GM23338 (cell line): Measurements from ENCODE around the gene PERCC1. TPM values are rescaled to one million over a fixed set of nuclear protein-coding genes. Genes with fewer than 3 reads are reported as not detected.

Source experiments
- ATAC-seq: fragments of 200-7000 bp; cut with Tn5 transposase; 3 replicates; pipeline ENCODE4 v1.9.1; 2020
- DNase-seq: peaks from one replicate; pipeline ENCODE4 v3.0.0-alpha.2; 2015; ENCODE audit warnings: low spot score
- H2AFZ ChIP-seq: fragments of 200-600 bp; sonication (generic); 2 replicates; pipeline ENCODE4 v1.8.0; 2016; ENCODE audit warnings: antibody characterized with exemption, mild to moderate bottlenecking, moderate library complexity
- H3F3A ChIP-seq: fragments of 200-600 bp; sonication (generic); replicated peaks from 2 replicates; pipeline ENCODE4 v1.8.0; 2017; ENCODE audit warnings: antibody characterized with exemption, mixed run types, low read depth
- H3K27ac ChIP-seq: fragments of 200-600 bp; sonication (generic); 2 replicates; pipeline ENCODE4 v1.6.1; 2016; ENCODE audit warnings: low read depth
- H3K27me3 ChIP-seq: fragments of 200-600 bp; sonication (generic); 2 replicates; pipeline ENCODE4 v1.8.0; 2016; ENCODE audit warnings: mild to moderate bottlenecking, mixed run types, moderate library complexity; ENCODE audit not compliant: insufficient read depth
- H3K36me3 ChIP-seq: fragments of 200-600 bp; sonication (generic); 2 replicates; pipeline ENCODE4 v1.8.0; 2016; ENCODE audit warnings: mild to moderate bottlenecking; ENCODE audit not compliant: insufficient read depth
- H3K4me1 ChIP-seq: fragments of 200-600 bp; sonication (generic); 2 replicates; pipeline ENCODE4 v1.8.0; 2016; ENCODE audit warnings: mild to moderate bottlenecking, moderate library complexity; ENCODE audit not compliant: insufficient read depth
- H3K4me2 ChIP-seq: fragments of 200-600 bp; sonication (generic); 2 replicates; pipeline ENCODE4 v1.7.1; 2017; ENCODE audit warnings: mixed run types
- H3K4me3 ChIP-seq: fragments of 200-600 bp; sonication (generic); 2 replicates; pipeline ENCODE4 v1.6.1; 2016; ENCODE audit warnings: mixed run types
- H3K79me2 ChIP-seq: fragments of 200-600 bp; sonication (generic); replicated peaks from 2 replicates; pipeline ENCODE4 v1.8.0; 2017; ENCODE audit warnings: mild to moderate bottlenecking; ENCODE audit not compliant: insufficient read depth
- H3K9me2 ChIP-seq: fragments of 200-600 bp; sonication (generic); 2 replicates; pipeline ENCODE4 v1.8.0; 2017; ENCODE audit not compliant: insufficient read depth
- H4K20me1 ChIP-seq: fragments of 200-600 bp; sonication (generic); replicated peaks from 2 replicates; pipeline ENCODE4 v1.8.0; 2017; ENCODE audit warnings: mild to moderate bottlenecking; ENCODE audit not compliant: insufficient read depth
- H3K27ac Mint-ChIP-seq: 2 replicates; pipeline ENCODE4 v1.8.0; 2020; ENCODE audit warnings: inconsistent platforms, mild to moderate bottlenecking, moderate library complexity, mixed read lengths
- H3K27me3 Mint-ChIP-seq: 3 replicates; pipeline ENCODE4 v1.8.0; 2022; ENCODE audit warnings: low read depth, mild to moderate bottlenecking, moderate library complexity, mixed read lengths, inconsistent platforms; ENCODE audit not compliant: insufficient read depth, poor library complexity
- H3K36me3 Mint-ChIP-seq: 3 replicates; pipeline ENCODE4 v1.8.0; 2021; ENCODE audit warnings: low read depth, mild to moderate bottlenecking, inconsistent platforms, moderate library complexity, mixed read lengths
- H3K4me1 Mint-ChIP-seq: 3 replicates; pipeline ENCODE4 v1.8.0; 2020; ENCODE audit warnings: mild to moderate bottlenecking, inconsistent platforms, mixed read lengths
- H3K4me3 Mint-ChIP-seq: 3 replicates; pipeline ENCODE4 v1.8.0; 2021; ENCODE audit warnings: moderate library complexity, mild to moderate bottlenecking, inconsistent platforms, mixed read lengths
- H3K9me3 Mint-ChIP-seq: 3 replicates; pipeline ENCODE4 v1.8.0; 2020; ENCODE audit warnings: moderate library complexity, mild to moderate bottlenecking, inconsistent platforms, mixed read lengths
- CREB1 ChIP-seq: fragments of 250-450 bp; sonication (Bioruptor Pico); IDR thresholded peaks from 2 replicates; pipeline ENCODE4 v1.5.0; 2020; ENCODE audit warnings: low read depth, mild to moderate bottlenecking, moderate library complexity
- CTCF ChIP-seq, 2 experiments: fragments of 200-600 bp in 1 of 2; sonication (generic) in 1 of 2; conservative IDR thresholded peaks; 2 replicates each; pipeline versions ENCODE4 v1.5.1 to v1.6.1; 2016 to 2017; ENCODE audit warnings: antibody characterized with exemption in 2 of 2, low read depth in 2 of 2, mild to moderate bottlenecking in 2 of 2, moderate library complexity in 1 of 2
- ETS1 ChIP-seq: IDR thresholded peaks from 2 replicates; pipeline ENCODE4 v1.6.1; 2016; ENCODE audit warnings: antibody characterized with exemption
- EZH2 ChIP-seq: fragments of 200-600 bp; sonication (generic); IDR thresholded peaks from one replicate; pipeline ENCODE4 v1.8.0; 2017; ENCODE audit warnings: antibody characterized with exemption, mild to moderate bottlenecking, low read depth; ENCODE audit not compliant: unreplicated experiment
- EZH2phosphoT487 ChIP-seq: fragments of 200-600 bp; sonication (generic); IDR thresholded peaks from one replicate; pipeline ENCODE4 v1.8.1; 2018; ENCODE audit warnings: antibody characterized with exemption; ENCODE audit not compliant: unreplicated experiment
- JUNB ChIP-seq: IDR thresholded peaks from one replicate; pipeline ENCODE4 v1.6.1; 2016; ENCODE audit warnings: antibody characterized with exemption; ENCODE audit not compliant: unreplicated experiment
- NANOG ChIP-seq: IDR thresholded peaks from 2 replicates; pipeline ENCODE4 v1.6.1; 2016; ENCODE audit warnings: antibody characterized with exemption, borderline replicate concordance
- POLR2AphosphoS5 ChIP-seq: IDR thresholded peaks from 2 replicates; pipeline ENCODE4 v1.6.1; 2016; ENCODE audit warnings: antibody characterized with exemption, low read depth
- REST ChIP-seq: IDR thresholded peaks from one replicate; pipeline ENCODE4 v1.6.1; 2018; ENCODE audit warnings: antibody characterized with exemption; ENCODE audit not compliant: unreplicated experiment
- STAT1 ChIP-seq: IDR thresholded peaks from one replicate; pipeline ENCODE4 v1.6.1; 2016; ENCODE audit warnings: antibody characterized with exemption; ENCODE audit not compliant: unreplicated experiment
- ZNF114 ChIP-seq: fragments of 250-450 bp; sonication (Bioruptor Pico); IDR thresholded peaks from 2 replicates; pipeline ENCODE4 v1.5.0; 2020; ENCODE audit warnings: mild to moderate bottlenecking, moderate library complexity
- ZNF331 ChIP-seq: fragments of 250-450 bp; sonication (Bioruptor Pico); IDR thresholded peaks from 2 replicates; pipeline ENCODE4 v1.5.0; 2020; ENCODE audit warnings: low read depth, mild to moderate bottlenecking, moderate library complexity
- ZNF462 ChIP-seq: fragments of 250-450 bp; sonication (Bioruptor Pico); IDR thresholded peaks from 2 replicates; pipeline ENCODE4 v1.5.0; 2020; ENCODE audit warnings: mild to moderate bottlenecking, moderate library complexity
- polyA plus RNA-seq: library from polyadenylated mRNA; unstranded; fragments of >200 nt; fragmentation: Nextera tagmentation; extraction: Ambion mirVana; gene quantifications from 2 replicates; pipeline ENCODE4 v1.2.1, GENCODE V29; 2016
- total RNA-seq: library from RNA; depleted of rRNA; stranded (reverse); fragments of >200 nt; shearing (Covaris generic); gene quantifications from 2 replicates; pipeline ENCODE4 v1.2.3, GENCODE V29; 2014

PERCC1 gene
- total and polyA plus RNA-seq, 2 experiments from 2014 or later: not detected

- ATAC-seq: no peak
- no peak overlapping the region for H3K4me3 Mint-ChIP-seq
- H3K36me3 Mint-ChIP-seq: peaks cover 12% of the 10 kb centered on the region
- Histone ChIP-seq H3K4me1 (no peaks in the 10 kb centered on the region), H3K4me3 (no peak overlapping the region), H3F3A (no peaks in the 10 kb centered on the region), H3K79me2 (no peaks in the 10 kb centered on the region), H2AFZ (no peak overlapping the region), H3K4me2 (no peak overlapping the region), H3K9me2 (no peaks in the 10 kb centered on the region), H3K27ac (no peak overlapping the region), H4K20me1 (no peaks in the 10 kb centered on the region), H3K27me3 (no peaks in the 10 kb centered on the region), H3K36me3 (no peaks in the 10 kb centered on the region)
- H3K27me3 Mint-ChIP-seq: peaks cover 9% of the 10 kb centered on the region
- no peak for DNase-seq
- H3K4me1 Mint-ChIP-seq: no peaks in the 10 kb centered on the region
- no peak overlapping the region for H3K27ac Mint-ChIP-seq
- H3K9me3 Mint-ChIP-seq: no peaks in the 10 kb centered on the region
- TF ChIP-seq EZH2 (no peak), CREB1 (CRISPR knock-in tag) (no peak), ZNF331 (no peak), REST (no peak), STAT1 (no peak), CTCF (conservative IDR thresholded peaks at IDR 0.05; ENCODE audit: low read depth in 2 of 2) (no peak), ZNF114 (CRISPR knock-in tag) (no peak), EZH2phosphoT487 (no peak), ZNF462 (CRISPR knock-in tag) (no peak), JUNB (no peak), POLR2AphosphoS5 (no peak), NANOG (no peak), ETS1 (no peak)
Observed at GRCh38 chr16:1447965-1448364, 17.1 kb downstream of the PERCC1 start.
